HL-60 (cell line): ENCODE results near the gene AQP6.

Experiments used
- DNase-seq, 2 experiments: peaks; one replicate each; pipeline ENCODE4 v3.0.0-alpha.2; 2010 to 2020; ENCODE audit warnings: low read depth in 1 of 2, low spot score in 1 of 2
- H3K27ac ChIP-seq: fragments of 250-450 bp; sonication (Bioruptor Pico); replicated peaks from 2 replicates; pipeline ENCODE4 v1.5.1; 2020; ENCODE audit warnings: mild to moderate bottlenecking, moderate library complexity
- H3K27me3 ChIP-seq: fragments of 250-450 bp; sonication (Bioruptor Pico); 2 replicates; pipeline ENCODE4 v1.5.1; 2021; ENCODE audit warnings: mild to moderate bottlenecking, moderate library complexity; ENCODE audit not compliant: insufficient read depth, poor library complexity, severe bottlenecking
- H3K4me3 ChIP-seq: replicated peaks from 2 replicates; pipeline ENCODE4 v1.5.1; 2011; ENCODE audit warnings: mild to moderate bottlenecking, control low read depth, low read length; ENCODE audit not compliant: insufficient read depth
- GABPA ChIP-seq: IDR thresholded peaks from 2 replicates; pipeline ENCODE4 v1.6.1; 2012; ENCODE audit warnings: low read depth
- POLR2AphosphoS5 ChIP-seq: IDR thresholded peaks from 2 replicates; pipeline ENCODE4 v1.6.1; 2012; ENCODE audit warnings: low read depth
- SPI1 ChIP-seq: IDR thresholded peaks from 2 replicates; pipeline ENCODE4 v1.6.1; 2012; ENCODE audit warnings: low read depth, mild to moderate bottlenecking, borderline replicate concordance
- TF ChIP-seq, protein P1 (sequence below): IDR thresholded peaks from one replicate; pipeline ENCODE4 v1.5.1; 2011; ENCODE audit warnings: low read length, control low read depth, inconsistent platforms; ENCODE audit not compliant: insufficient read depth
- TF ChIP-seq, protein P2 (sequence below): IDR thresholded peaks from 2 replicates; pipeline ENCODE4 v1.6.1; 2012; ENCODE audit warnings: low read depth; ENCODE audit not compliant: insufficient replicate concordance

Gene AQP6

DNA sequence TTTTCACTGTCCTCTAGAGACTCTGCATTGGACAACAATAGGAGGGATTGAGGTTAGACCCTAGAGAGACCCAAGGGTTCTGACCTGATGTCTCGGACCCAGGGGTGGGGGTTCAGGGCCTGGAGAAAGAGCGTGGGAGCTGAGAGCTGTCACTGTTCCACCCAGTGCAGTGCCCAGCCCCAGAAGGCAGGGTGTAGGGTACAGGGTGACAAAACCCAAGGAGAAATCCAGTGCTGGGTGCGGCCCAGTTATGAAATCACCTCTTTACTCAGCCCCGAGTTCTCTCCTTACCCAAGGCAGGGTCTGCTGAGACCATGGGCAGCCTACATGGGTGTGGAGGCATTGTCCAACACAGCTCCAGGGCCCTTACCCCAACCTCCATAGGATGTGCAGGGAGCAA lies 19.6 kb upstream of the AQP6 start:
- no peak for DNase-seq
- H3K4me3 ChIP-seq = no peak overlapping the region
- peaks cover 39% of the 10 kb centered on the region for H3K27me3 ChIP-seq
- no peak overlapping the region for H3K27ac ChIP-seq
- no peak for TF ChIP-seq GABPA

DNA sequence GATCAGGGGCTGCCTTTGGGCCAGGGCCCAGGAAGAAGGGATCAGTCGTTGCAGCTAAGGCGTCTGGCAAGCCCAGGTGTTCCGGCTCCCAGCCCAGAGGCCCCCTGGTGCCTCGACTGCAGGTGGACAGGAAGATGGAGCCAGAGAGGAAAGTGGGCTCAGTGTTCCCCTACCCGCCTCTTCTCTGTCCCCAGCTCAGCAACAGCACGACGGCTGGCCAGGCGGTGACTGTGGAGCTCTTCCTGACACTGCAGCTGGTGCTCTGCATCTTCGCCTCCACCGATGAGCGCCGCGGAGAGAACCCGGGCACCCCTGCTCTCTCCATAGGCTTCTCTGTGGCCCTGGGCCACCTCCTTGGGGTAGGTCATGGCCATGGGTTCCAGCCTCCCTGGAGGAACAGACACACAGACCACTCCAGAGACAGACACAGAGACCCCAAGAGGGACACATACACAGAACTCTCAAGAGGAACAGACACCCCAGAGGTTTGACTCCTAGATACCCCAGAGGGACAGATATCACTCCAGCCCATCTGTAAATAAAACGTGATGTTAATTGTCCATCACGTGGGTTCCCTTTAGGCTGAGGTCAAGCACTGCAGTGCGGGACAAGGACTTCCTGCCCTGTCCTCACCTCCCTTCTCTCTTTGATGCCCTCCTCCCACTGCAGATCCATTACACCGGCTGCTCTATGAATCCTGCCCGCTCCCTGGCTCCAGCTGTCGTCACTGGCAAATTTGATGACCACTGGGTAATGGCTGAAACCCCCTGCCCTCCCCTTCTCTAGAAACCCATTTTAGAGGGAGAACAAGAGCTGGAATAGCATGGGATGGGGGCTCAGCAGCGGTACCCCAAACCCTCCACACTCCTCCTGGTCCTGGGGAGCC lies 18.5 kb upstream of the AQP6 start:
- Histone ChIP-seq H3K27me3 (peaks cover 46% of the 10 kb centered on the region), H3K27ac (no peak overlapping the region), H3K4me3 (no peak overlapping the region)
- TF ChIP-seq POLR2AphosphoS5 = no peak
- TF ChIP-seq, protein P1, sequence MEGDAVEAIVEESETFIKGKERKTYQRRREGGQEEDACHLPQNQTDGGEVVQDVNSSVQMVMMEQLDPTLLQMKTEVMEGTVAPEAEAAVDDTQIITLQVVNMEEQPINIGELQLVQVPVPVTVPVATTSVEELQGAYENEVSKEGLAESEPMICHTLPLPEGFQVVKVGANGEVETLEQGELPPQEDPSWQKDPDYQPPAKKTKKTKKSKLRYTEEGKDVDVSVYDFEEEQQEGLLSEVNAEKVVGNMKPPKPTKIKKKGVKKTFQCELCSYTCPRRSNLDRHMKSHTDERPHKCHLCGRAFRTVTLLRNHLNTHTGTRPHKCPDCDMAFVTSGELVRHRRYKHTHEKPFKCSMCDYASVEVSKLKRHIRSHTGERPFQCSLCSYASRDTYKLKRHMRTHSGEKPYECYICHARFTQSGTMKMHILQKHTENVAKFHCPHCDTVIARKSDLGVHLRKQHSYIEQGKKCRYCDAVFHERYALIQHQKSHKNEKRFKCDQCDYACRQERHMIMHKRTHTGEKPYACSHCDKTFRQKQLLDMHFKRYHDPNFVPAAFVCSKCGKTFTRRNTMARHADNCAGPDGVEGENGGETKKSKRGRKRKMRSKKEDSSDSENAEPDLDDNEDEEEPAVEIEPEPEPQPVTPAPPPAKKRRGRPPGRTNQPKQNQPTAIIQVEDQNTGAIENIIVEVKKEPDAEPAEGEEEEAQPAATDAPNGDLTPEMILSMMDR = no peak
- TF ChIP-seq, protein P2, sequence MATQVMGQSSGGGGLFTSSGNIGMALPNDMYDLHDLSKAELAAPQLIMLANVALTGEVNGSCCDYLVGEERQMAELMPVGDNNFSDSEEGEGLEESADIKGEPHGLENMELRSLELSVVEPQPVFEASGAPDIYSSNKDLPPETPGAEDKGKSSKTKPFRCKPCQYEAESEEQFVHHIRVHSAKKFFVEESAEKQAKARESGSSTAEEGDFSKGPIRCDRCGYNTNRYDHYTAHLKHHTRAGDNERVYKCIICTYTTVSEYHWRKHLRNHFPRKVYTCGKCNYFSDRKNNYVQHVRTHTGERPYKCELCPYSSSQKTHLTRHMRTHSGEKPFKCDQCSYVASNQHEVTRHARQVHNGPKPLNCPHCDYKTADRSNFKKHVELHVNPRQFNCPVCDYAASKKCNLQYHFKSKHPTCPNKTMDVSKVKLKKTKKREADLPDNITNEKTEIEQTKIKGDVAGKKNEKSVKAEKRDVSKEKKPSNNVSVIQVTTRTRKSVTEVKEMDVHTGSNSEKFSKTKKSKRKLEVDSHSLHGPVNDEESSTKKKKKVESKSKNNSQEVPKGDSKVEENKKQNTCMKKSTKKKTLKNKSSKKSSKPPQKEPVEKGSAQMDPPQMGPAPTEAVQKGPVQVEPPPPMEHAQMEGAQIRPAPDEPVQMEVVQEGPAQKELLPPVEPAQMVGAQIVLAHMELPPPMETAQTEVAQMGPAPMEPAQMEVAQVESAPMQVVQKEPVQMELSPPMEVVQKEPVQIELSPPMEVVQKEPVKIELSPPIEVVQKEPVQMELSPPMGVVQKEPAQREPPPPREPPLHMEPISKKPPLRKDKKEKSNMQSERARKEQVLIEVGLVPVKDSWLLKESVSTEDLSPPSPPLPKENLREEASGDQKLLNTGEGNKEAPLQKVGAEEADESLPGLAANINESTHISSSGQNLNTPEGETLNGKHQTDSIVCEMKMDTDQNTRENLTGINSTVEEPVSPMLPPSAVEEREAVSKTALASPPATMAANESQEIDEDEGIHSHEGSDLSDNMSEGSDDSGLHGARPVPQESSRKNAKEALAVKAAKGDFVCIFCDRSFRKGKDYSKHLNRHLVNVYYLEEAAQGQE = no peak
- no peak for TF ChIP-seq SPI1
- TF ChIP-seq GABPA = no peak
- no peak for DNase-seq

DNA sequence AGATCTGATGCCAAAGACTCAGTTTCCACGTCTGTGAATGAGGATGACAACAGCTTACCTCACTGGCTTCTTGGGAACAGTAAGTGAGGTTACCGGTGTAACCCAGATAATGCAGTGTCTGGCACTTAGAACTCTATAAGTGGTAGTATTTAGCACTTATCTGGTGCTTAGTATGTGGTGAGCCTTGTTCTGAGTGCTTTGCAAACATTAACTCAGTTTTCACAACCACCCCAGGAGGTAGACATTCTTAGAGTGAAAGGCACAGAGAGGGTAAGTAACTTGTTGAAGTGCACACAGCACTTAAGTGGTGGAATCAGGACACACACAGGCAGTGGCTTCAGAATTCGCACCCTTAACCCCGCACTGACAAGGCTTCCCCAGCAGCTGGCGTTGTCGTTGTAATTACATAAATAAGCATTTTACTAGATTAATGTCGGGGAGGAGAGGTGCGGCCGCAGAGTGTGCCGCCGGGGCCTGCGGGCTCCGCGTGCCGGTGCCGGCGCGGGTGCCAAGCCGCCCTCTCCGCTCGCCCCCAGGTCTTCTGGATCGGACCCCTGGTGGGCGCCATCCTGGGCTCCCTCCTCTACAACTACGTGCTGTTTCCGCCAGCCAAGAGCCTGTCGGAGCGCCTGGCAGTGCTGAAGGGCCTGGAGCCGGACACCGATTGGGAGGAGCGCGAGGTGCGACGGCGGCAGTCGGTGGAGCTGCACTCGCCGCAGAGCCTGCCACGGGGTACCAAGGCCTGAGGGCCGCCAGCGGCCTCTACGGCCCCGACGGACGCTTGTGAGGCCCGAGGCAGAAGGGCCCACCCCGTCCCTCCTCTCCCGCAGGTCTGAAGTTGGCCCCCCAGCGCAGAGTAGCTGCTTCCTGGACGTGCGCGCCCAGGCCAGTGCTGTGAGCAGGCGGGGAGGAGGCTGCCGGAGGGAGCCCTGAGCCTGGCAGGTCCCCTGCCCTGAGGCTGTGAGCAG lies 17.6 kb upstream of the AQP6 start:
- Histone ChIP-seq H3K4me3 (no peak overlapping the region), H3K27me3 (peaks cover 56% of the 10 kb centered on the region), H3K27ac (no peak overlapping the region)
- no peak for DNase-seq
- TF ChIP-seq SPI1 (no peak), GABPA (no peak), POLR2AphosphoS5 (no peak)
- TF ChIP-seq, protein P1 = no peak
- TF ChIP-seq, protein P2 = no peak
